Measurements from ENCODE around the gene MTIF3. TPM values are rescaled to one million over a fixed set of nuclear protein-coding genes. Genes with fewer than 3 reads are reported as not detected.

Gene MTIF3
- total and polyA plus RNA-seq, 12 donors = 103 to 217 (median 122) TPM

DNA sequence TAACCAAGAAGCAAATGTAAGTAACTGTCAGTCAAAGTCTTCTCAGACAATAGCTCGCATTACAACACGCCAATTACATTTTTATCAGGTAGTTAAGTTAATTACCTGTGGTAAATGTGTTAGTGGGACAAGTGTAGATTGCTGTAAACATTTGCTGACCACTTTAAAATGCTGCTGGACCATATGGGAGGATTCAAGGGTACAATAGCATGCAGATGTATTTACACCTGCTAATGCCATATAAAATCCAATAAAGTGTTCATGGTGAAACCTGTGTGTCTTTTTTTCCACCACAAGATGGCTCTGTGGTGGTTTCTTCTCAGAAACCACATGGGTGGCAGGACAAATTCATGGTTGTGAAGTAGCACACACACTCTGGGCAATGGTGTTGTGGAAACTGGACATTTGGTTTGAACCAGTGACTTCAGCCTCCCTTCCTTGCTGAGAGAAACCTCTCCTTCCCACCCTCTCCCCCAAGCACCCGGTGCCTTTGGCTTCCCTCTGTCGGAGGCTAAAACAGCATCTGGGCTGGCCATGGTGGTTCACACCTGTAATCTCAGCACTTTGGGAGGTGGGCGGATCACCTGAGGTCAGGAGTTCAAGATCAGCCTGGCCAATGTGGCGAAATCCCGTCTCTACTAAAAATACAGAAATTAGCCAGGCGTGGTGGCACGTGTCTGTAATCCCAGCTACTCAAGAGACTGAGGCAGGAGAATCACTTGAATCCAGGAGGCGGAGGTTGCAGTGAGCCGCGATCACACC, 44.0 kb downstream of the MTIF3 start:
- H3K4me3 ChIP-seq = no peak overlapping the region
- H3K4me1 ChIP-seq = peaks cover 0 to 15% (median 13%) of the 10 kb centered on the region in 9 donors
- H3K36me3 ChIP-seq = no peaks in the 10 kb centered on the region
- H3K9me3 ChIP-seq = peaks cover 0 to 11% (median 0%) of the 10 kb centered on the region in 11 donors
- ATAC-seq (peak in 4 of 8 donors; percentile 32 to 56 (median 48)), DNase-seq (no peak)
- H3K27me3 ChIP-seq = peaks cover 0 to 9% (median 0%) of the 10 kb centered on the region in 7 donors
- intact Hi-C loops (cut with DNase I) = loop anchor here in 1 of 10 donors (10.0 kb wide), 1 partner anchor 128 kb away; no protein-coding TSS in a partner anchor
- WGBS, 2 donors = 82 to 86% methylated on average over 12 of the region's 12 CpGs
- no peak overlapping the region for H3K27ac ChIP-seq
- TF ChIP-seq, protein P1, sequence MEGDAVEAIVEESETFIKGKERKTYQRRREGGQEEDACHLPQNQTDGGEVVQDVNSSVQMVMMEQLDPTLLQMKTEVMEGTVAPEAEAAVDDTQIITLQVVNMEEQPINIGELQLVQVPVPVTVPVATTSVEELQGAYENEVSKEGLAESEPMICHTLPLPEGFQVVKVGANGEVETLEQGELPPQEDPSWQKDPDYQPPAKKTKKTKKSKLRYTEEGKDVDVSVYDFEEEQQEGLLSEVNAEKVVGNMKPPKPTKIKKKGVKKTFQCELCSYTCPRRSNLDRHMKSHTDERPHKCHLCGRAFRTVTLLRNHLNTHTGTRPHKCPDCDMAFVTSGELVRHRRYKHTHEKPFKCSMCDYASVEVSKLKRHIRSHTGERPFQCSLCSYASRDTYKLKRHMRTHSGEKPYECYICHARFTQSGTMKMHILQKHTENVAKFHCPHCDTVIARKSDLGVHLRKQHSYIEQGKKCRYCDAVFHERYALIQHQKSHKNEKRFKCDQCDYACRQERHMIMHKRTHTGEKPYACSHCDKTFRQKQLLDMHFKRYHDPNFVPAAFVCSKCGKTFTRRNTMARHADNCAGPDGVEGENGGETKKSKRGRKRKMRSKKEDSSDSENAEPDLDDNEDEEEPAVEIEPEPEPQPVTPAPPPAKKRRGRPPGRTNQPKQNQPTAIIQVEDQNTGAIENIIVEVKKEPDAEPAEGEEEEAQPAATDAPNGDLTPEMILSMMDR (IDR thresholded peaks at IDR 0.05) = peak; percentile 14 to 71 (median 58)

DNA sequence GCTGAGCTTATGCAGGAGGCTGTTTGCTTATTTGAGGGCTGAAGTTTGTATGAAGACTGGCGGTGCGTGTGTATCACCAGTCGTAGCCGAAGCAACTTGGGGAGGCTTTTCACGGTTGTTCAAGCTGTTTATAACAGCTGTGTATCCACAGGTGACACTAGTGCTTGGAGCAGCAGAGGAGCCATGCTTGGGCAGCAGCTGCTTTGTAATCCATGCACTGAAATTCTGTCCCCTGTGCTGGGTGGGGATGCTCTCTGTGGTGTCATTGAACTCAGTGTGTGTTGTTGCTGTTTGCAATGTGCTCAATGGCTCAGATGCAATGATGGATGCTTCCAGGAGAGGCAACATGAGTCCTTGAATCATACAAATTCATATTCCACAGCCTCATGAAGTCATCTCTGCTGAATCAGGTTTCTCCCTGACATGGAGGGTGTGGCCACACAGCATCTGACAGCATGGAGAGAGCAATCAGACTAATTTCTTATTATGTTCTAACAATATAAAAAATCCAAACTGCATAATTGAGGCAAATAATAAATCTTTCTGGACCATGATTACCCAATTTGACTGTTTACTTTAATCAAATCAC, 44.7 kb downstream of the MTIF3 start:
- Histone ChIP-seq H3K27me3 (peaks cover 0 to 9% (median 0%) of the 10 kb centered on the region in 7 donors), H3K9me3 (peaks cover 0 to 11% (median 0%) of the 10 kb centered on the region in 11 donors), H3K27ac (no peak overlapping the region), H3K36me3 (no peaks in the 10 kb centered on the region), H3K4me1 (peaks cover 0 to 21% (median 13%) of the 10 kb centered on the region in 9 donors), H3K4me3 (no peak overlapping the region)
- DNase-seq = no peak
- TF ChIP-seq, protein P1 (IDR thresholded peaks at IDR 0.05) = no peak
- no peak for ATAC-seq
- WGBS, 2 donors = 89 to 91% methylated on average over 5 of the region's 5 CpGs
- intact Hi-C loops (cut with DNase I) = loop anchor here in 1 of 10 donors (10.0 kb wide), 1 partner anchor 129 kb away; no protein-coding TSS in a partner anchor

DNA sequence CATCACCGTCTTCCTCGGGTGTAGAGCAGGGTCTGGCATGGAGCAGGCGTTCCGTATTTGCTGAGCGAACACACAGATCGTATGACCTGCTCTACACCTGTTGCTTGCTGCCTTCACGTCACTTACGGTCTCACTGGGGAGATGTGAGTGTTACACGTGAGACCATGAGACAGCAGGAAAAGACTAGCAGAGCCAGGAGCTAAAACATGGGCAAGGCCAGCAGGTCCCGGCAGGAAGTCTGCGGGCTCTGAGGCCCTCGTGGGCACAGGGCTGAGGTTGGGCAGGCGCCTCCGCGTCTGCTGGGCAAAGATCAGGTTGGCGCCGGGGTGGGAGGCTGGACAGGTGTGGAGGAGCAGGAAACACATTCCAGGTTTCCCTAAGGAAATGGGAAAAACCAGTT, 45.7 kb downstream of the MTIF3 start:
- Histone ChIP-seq H3K36me3 (no peaks in the 10 kb centered on the region), H3K27me3 (peaks cover 0 to 4% (median 0%) of the 10 kb centered on the region in 7 donors), H3K9me3 (peaks cover 0 to 4% (median 0%) of the 10 kb centered on the region in 11 donors), H3K27ac (no peak overlapping the region), H3K4me3 (no peak overlapping the region), H3K4me1 (peaks cover 0 to 21% (median 13%) of the 10 kb centered on the region in 9 donors)
- intact Hi-C loops (cut with DNase I) = loop anchor here in 1 of 10 donors (10.0 kb wide), 1 partner anchor 130 kb away; no protein-coding TSS in a partner anchor
- TF ChIP-seq, protein P1 (IDR thresholded peaks at IDR 0.05) = no peak
- DNase-seq (no peak), ATAC-seq (no peak)
- WGBS, 2 donors = 89 to 91% methylated on average over 17 of the region's 17 CpGs

DNA sequence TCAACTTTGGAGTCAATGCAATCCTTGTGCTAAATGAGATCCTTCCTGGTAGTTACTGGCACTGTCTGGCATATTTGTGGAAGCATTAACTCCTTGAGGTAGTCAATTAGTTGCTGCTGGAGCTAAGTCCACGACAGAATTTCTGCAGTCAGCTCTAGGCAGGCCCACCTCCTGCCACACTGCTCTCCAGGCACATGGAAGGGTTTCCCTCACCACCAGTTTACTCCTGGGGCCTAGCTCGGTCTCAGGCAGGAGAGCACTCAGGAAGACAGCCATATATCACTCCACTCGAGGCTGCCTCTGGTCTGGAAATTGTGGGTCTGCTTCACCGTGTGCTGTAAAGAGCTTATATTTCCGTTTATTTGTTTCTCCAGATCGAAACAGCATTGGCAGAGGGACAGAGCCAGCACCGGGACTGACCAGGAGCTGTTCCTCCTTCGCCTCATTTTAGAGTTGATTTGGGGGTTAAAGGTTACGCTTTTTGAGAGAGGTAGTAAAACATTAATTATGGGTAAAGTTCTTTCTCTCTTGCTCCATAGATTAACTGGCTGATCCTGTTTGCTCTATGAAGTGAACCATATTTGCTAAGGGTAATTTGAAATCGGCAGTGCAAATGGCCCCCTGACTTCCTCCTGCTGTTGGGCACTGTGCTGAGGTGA, 46.5 kb downstream of the MTIF3 start:
- H3K27ac ChIP-seq = peak overlapping the region in 7 of 10 donors; percentile 17 to 78 (median 42)
- peaks cover 0 to 21% (median 13%) of the 10 kb centered on the region in 9 donors for H3K4me1 ChIP-seq
- no peaks in the 10 kb centered on the region for H3K9me3 ChIP-seq
- no peak overlapping the region for H3K4me3 ChIP-seq
- ATAC-seq (peak in 2 of 8 donors; percentile 9 to 20), DNase-seq (no peak)
- TF ChIP-seq, protein P1 (IDR thresholded peaks at IDR 0.05) = no peak
- intact Hi-C loops (cut with DNase I) = loop anchor here in 1 of 10 donors (10.0 kb wide), 1 partner anchor 131 kb away; no protein-coding TSS in a partner anchor
- no peaks in the 10 kb centered on the region for H3K36me3 ChIP-seq
- no peaks in the 10 kb centered on the region for H3K27me3 ChIP-seq
- WGBS, 2 donors = 65 to 68% methylated on average over 10 of the region's 10 CpGs

All from heart right ventricle (tissue), 16 donors.